SU-DHL-6 (cell line): ENCODE results near the gene SERPINB6.
"Not testable (repeated sequence)": the region's sequence is repeated elsewhere in the genome, so short reads cannot be mapped to it uniquely, and the experiment has no call there.

Experiments used
- H2AFZ ChIP-seq: fragments of 200-600 bp; sonication (generic); 2 replicates; pipeline ENCODE4 v1.6.1; 2014; ENCODE audit warnings: low read depth, mild to moderate bottlenecking, moderate library complexity, mixed read lengths, antibody characterized with exemption, low read length; ENCODE audit not compliant: severe bottlenecking
- H3F3A ChIP-seq: fragments of 200-600 bp; shearing (Covaris generic); 2 replicates; pipeline ENCODE4 v1.6.0; 2016; ENCODE audit warnings: antibody characterized with exemption, mild to moderate bottlenecking; ENCODE audit not compliant: insufficient read depth
- H3K27ac ChIP-seq: fragments of 200-600 bp; sonication (generic); 2 replicates; pipeline ENCODE4 v1.5.1; 2016; ENCODE audit warnings: low read depth, mild to moderate bottlenecking, low read length, moderate library complexity, mixed read lengths
- H3K27me3 ChIP-seq: fragments of 200-600 bp; sonication (generic), shearing (Covaris generic); 2 replicates; pipeline ENCODE4 v1.6.0; 2014; ENCODE audit warnings: mild to moderate bottlenecking, low read length
- H3K36me3 ChIP-seq: fragments of 200-600 bp; sonication (generic); 2 replicates; pipeline ENCODE4 v1.6.1; 2014; ENCODE audit warnings: mild to moderate bottlenecking, low read length, mixed read lengths
- H3K4me2 ChIP-seq: fragments of 300-600, 200-600 bp; shearing (Covaris generic), sonication (generic); 2 replicates; pipeline ENCODE4 v1.6.0; 2014; ENCODE audit warnings: low read length, low read depth, mild to moderate bottlenecking; ENCODE audit not compliant: poor library complexity, severe bottlenecking
- H3K4me3 ChIP-seq: fragments of 200-600 bp; sonication (generic); 2 replicates; pipeline ENCODE4 v1.5.1; 2014; ENCODE audit warnings: antibody characterized with exemption, low read length, mild to moderate bottlenecking, mixed read lengths; ENCODE audit not compliant: insufficient read depth, poor library complexity, severe bottlenecking
- H3K79me2 ChIP-seq: fragments of 200-600 bp; sonication (generic); 2 replicates; pipeline ENCODE4 v1.6.1; 2014; ENCODE audit warnings: mild to moderate bottlenecking, low read length, moderate library complexity; ENCODE audit not compliant: insufficient read depth
- H3K9ac ChIP-seq: fragments of 200-600 bp; sonication (generic); 2 replicates; pipeline ENCODE4 v1.7.0; 2014; ENCODE audit warnings: mild to moderate bottlenecking, low read length
- H3K9me2 ChIP-seq: fragments of 200-600 bp; sonication (generic); replicated peaks from 2 replicates; pipeline ENCODE4 v1.6.1; 2014; ENCODE audit warnings: low read length; ENCODE audit not compliant: insufficient read depth
- H3K9me3 ChIP-seq: fragments of 200-600 bp; sonication (generic); 2 replicates; pipeline ENCODE4 v1.6.1; 2014; ENCODE audit warnings: low read length, mixed read lengths; ENCODE audit not compliant: insufficient read depth
- H4K20me1 ChIP-seq: fragments of 200-600 bp; sonication (generic); 2 replicates; pipeline ENCODE4 v1.6.1; 2014; ENCODE audit warnings: low read depth, mild to moderate bottlenecking, antibody characterized with exemption, low read length, moderate library complexity, mixed read lengths
- EZH2phosphoT487 ChIP-seq: fragments of 200-600 bp; sonication (generic), shearing (Covaris generic); conservative IDR thresholded peaks from 2 replicates; pipeline ENCODE4 v1.6.1; 2018; ENCODE audit warnings: mild to moderate bottlenecking, antibody characterized with exemption, low read length, moderate library complexity, mixed read lengths
- TF ChIP-seq, protein P1 (sequence below): fragments of 200-600 bp; sonication (generic); IDR thresholded peaks from one replicate; pipeline ENCODE4 v1.5.1; 2017; ENCODE audit warnings: antibody characterized with exemption, mild to moderate bottlenecking, low read length, moderate library complexity; ENCODE audit not compliant: insufficient read depth, poor library complexity, severe bottlenecking

Gene SERPINB6

DNA sequence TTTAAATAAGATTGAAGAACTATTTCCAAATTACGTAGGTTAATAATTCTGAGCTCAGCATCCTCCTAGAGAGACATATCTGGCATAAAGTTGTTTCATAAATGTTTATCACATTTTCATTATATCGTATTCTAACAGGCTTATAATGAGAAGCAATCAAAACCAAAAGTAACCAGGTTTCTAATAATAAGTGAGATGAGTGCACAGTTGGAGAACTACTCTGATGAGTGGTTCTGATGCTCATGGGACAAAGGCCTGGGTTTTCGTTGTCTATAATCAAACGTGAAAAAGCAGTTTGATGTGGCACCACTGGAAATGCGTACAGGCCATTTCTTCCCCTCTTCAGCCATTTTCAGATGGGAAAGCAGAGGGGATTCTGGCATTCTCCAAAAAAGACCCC is 4.7 kb upstream of the SERPINB6 start:
- no peak overlapping the region for H2AFZ ChIP-seq
- H3K9me3 ChIP-seq: no peaks in the 10 kb centered on the region
- H3K4me2 ChIP-seq: no peak overlapping the region
- no peaks in the 10 kb centered on the region for H4K20me1 ChIP-seq
- H3K9ac ChIP-seq: no peak overlapping the region
- H3K27ac ChIP-seq: no peak overlapping the region
- no peaks in the 10 kb centered on the region for H3K79me2 ChIP-seq
- H3K4me3 ChIP-seq: no peak overlapping the region
- no peaks in the 10 kb centered on the region for H3K36me3 ChIP-seq
- no peaks in the 10 kb centered on the region for H3F3A ChIP-seq
- no peaks in the 10 kb centered on the region for H3K9me2 ChIP-seq
- TF ChIP-seq, protein P1, sequence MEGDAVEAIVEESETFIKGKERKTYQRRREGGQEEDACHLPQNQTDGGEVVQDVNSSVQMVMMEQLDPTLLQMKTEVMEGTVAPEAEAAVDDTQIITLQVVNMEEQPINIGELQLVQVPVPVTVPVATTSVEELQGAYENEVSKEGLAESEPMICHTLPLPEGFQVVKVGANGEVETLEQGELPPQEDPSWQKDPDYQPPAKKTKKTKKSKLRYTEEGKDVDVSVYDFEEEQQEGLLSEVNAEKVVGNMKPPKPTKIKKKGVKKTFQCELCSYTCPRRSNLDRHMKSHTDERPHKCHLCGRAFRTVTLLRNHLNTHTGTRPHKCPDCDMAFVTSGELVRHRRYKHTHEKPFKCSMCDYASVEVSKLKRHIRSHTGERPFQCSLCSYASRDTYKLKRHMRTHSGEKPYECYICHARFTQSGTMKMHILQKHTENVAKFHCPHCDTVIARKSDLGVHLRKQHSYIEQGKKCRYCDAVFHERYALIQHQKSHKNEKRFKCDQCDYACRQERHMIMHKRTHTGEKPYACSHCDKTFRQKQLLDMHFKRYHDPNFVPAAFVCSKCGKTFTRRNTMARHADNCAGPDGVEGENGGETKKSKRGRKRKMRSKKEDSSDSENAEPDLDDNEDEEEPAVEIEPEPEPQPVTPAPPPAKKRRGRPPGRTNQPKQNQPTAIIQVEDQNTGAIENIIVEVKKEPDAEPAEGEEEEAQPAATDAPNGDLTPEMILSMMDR: no peak
- TF ChIP-seq EZH2phosphoT487: no peak
- H3K27me3 ChIP-seq: no peaks in the 10 kb centered on the region

DNA sequence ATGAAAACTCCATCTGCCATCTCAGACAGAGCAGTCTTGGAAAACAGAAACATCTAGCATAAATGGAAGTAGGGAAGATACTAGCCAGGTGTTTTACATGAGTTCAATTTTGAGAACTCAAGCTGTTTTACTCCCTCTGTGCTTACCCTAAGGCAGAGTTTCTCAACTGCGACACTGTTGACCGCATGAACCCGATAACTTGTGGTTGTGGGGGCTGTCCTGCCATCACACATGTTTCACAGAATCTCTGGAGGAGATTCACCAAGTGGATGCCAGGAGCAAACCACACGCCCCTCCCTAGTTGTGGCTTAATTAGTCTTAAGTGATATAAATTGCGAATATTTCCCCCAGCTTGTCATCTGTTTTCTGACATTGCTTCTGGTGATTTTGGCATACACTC is 2.3 kb upstream of the SERPINB6 start:
- H2AFZ ChIP-seq: no peak overlapping the region

DNA sequence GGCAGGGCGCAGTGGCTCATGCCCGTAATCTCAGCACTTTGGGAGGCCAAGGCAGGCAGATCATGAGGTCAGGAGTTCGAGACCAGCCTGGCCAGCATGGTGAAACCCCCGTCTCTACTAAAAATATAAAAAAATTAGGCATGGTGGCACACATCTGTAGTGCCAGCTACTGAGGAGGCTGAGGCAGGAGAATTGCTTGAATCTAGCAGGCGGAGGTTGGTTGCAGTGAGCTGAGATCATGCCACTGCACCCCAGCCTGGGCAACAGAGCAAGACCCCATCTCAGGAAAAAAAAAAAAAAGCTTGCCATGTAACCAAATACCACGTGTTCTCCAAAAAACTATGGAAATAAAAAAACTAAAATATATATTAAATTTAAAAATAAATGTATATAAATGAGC is 1.8 kb upstream of the SERPINB6 start:
- H3K4me2 ChIP-seq, H3K36me3 ChIP-seq, H4K20me1 ChIP-seq, H3K79me2 ChIP-seq, H2AFZ ChIP-seq, H3K27me3 ChIP-seq, H3K9me2 ChIP-seq, H3K9me3 ChIP-seq, H3K4me3 ChIP-seq, H3K9ac ChIP-seq, H3K27ac ChIP-seq: not testable (repeated sequence)
- peaks cover 13% of the 10 kb centered on the region for H3F3A ChIP-seq

More for the DNA sequence above, 2.3 kb upstream of the SERPINB6 start:
- no peaks in the 10 kb centered on the region for H3K9me3 ChIP-seq
- H3K36me3 ChIP-seq: no peaks in the 10 kb centered on the region
- no peak overlapping the region for H3K4me3 ChIP-seq
- peaks cover 13% of the 10 kb centered on the region for H3F3A ChIP-seq
- H4K20me1 ChIP-seq: no peaks in the 10 kb centered on the region
- no peaks in the 10 kb centered on the region for H3K9me2 ChIP-seq
- no peaks in the 10 kb centered on the region for H3K79me2 ChIP-seq
- TF ChIP-seq EZH2phosphoT487: no peak
- TF ChIP-seq, protein P1: no peak
- H3K27ac ChIP-seq: no peak overlapping the region
- no peak overlapping the region for H3K9ac ChIP-seq
- H3K27me3 ChIP-seq: no peaks in the 10 kb centered on the region
- no peak overlapping the region for H3K4me2 ChIP-seq

DNA sequence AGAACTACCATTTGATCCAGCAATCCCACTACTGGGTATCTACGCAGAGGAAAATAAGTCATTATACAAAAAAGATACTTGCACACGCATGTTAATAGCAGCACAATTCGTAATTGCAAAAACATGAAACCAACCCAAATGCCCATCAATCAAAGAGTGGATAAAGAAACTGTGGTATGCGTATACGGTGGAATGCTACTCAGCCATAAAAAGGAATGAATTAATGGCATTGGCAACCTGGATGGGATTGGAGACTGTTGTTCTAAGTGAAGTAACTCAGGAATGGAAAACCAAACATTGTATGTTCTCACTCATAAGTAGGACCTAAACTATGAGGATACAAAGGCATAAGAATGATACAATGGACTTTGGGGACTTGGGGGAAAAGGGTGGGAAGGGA is 1.3 kb upstream of the SERPINB6 start:
- not testable (repeated sequence) for H3K27me3 ChIP-seq, H3K9me3 ChIP-seq, H3K4me2 ChIP-seq, H3K27ac ChIP-seq, H3K9me2 ChIP-seq, H2AFZ ChIP-seq, H3K9ac ChIP-seq, H3K79me2 ChIP-seq, H3K36me3 ChIP-seq, H4K20me1 ChIP-seq, H3K4me3 ChIP-seq
- H3F3A ChIP-seq: peaks cover 13% of the 10 kb centered on the region

DNA sequence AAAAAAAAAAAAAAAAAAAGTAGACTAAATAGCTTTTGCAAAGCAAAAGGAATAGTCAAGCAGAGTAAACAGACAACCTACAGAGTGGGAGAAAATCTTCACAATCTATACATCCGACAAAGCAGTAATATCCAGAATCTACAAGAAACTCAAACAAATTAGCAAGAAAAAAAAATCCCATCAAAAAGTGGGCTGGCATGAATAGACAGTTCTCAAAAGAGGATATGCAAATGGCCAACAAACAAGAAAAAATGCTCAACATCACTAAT is 786 bp upstream of the SERPINB6 start:
- not testable (repeated sequence) for H3K9me2 ChIP-seq, H3K79me2 ChIP-seq, H2AFZ ChIP-seq, H3K9me3 ChIP-seq, H3K9ac ChIP-seq, H3K4me2 ChIP-seq, H3K27ac ChIP-seq, H3K27me3 ChIP-seq, H3K4me3 ChIP-seq, H3K36me3 ChIP-seq, H4K20me1 ChIP-seq
- H3F3A ChIP-seq: peaks cover 13% of the 10 kb centered on the region
